ENCODE results near the gene MBD2.
A peak's percentile ranks its signal among the peaks of the same experiment; 100 is the strongest.

MBD2 gene

GRCh38 chr18:54251606-54252390, 27.3 kb upstream of the MBD2 start:
- Histone ChIP-seq H3K4me1 (ENCODE audit: control insufficient read depth, insufficient read depth, low read length) (peaks cover 18% of the 10 kb centered on the region), H3K9ac (ENCODE audit: low read depth, low read length) (no peak overlapping the region), H3K27me3 (ENCODE audit: control insufficient read depth, insufficient read depth, low read length) (no peaks in the 10 kb centered on the region), H3K9me3 (ENCODE audit: control insufficient read depth, insufficient read depth, low read length) (no peaks in the 10 kb centered on the region), H3K36me3 (ENCODE audit: control insufficient read depth, insufficient read depth, low read length) (no peaks in the 10 kb centered on the region), H3K4me3 (ENCODE audit: low read depth, low read length) (no peak overlapping the region)

DNA sequence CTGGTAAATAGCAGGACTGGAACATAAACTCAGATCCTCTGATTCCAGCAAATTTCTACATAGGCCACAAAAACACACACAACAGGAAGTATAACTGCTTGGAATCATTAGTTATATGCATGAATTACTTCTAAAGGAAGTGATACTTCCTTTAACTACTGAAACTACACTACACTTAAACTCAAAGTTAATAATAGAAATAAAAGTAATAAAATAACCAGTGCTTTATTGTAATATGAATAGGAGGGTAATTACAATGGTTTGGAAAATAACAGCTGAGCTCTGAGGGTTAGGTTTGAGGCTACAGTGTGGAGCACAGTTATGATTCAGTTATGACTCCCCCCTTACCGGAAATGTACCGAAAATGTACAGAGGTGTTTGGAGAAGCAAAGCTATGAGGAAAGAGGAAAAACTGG, 26.4 kb upstream of the MBD2 start:
- H3K4me3 ChIP-seq (ENCODE audit: low read depth, low read length), result no peak overlapping the region
- H3K36me3 ChIP-seq (ENCODE audit: control insufficient read depth, insufficient read depth, low read length), result no peaks in the 10 kb centered on the region
- no peaks in the 10 kb centered on the region for H3K9me3 ChIP-seq (ENCODE audit: control insufficient read depth, insufficient read depth, low read length)
- peaks cover 16% of the 10 kb centered on the region for H3K4me1 ChIP-seq (ENCODE audit: control insufficient read depth, insufficient read depth, low read length)
- no peak overlapping the region for H3K9ac ChIP-seq (ENCODE audit: low read depth, low read length)
- no peaks in the 10 kb centered on the region for H3K27me3 ChIP-seq (ENCODE audit: control insufficient read depth, insufficient read depth, low read length)

- Histone ChIP-seq H3K9ac (ENCODE audit: low read depth, low read length) (peak overlapping the region; percentile 5), H3K27me3 (ENCODE audit: control insufficient read depth, insufficient read depth, low read length) (no peaks in the 10 kb centered on the region), H3K36me3 (ENCODE audit: control insufficient read depth, insufficient read depth, low read length) (no peaks in the 10 kb centered on the region), H3K4me1 (ENCODE audit: control insufficient read depth, insufficient read depth, low read length) (peaks cover 14% of the 10 kb centered on the region), H3K9me3 (ENCODE audit: control insufficient read depth, insufficient read depth, low read length) (no peaks in the 10 kb centered on the region), H3K4me3 (ENCODE audit: low read depth, low read length) (no peak overlapping the region)
Observed at GRCh38 chr18:54247511-54248175, 23.2 kb upstream of the MBD2 start.

DNA sequence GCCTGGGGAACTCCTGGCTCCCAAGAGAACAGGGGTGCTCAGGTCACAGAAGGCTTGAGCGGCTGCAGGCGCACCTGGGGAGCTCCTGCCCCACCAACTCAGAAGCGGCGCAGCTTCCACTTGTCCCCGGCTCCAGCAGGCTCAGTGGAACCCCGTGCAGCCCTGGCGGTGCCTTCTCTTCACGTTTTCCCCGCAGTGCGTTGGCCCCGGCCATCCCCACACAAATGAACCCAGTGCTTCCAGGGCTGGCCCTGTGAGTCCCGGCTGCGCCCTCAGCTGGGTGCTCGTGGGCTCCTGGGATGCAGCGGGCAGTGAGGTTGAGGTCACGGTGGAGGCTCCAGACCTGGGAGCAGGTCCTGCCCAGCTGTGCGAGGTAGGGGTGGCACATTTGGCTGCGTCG, 17.9 kb upstream of the MBD2 start:
- no peak overlapping the region for H3K4me3 ChIP-seq (ENCODE audit: low read depth, low read length)

GRCh38 chr18:54241483-54241882, 17.0 kb upstream of the MBD2 start:
- peaks cover 5% of the 10 kb centered on the region for H3K4me1 ChIP-seq (ENCODE audit: control insufficient read depth, insufficient read depth, low read length)
- no peak overlapping the region for H3K4me3 ChIP-seq (ENCODE audit: low read depth, low read length)
- H3K27me3 ChIP-seq (ENCODE audit: control insufficient read depth, insufficient read depth, low read length), result no peaks in the 10 kb centered on the region
- H3K9ac ChIP-seq (ENCODE audit: low read depth, low read length), result no peak overlapping the region
- no peaks in the 10 kb centered on the region for H3K9me3 ChIP-seq (ENCODE audit: control insufficient read depth, insufficient read depth, low read length)
- H3K36me3 ChIP-seq (ENCODE audit: control insufficient read depth, insufficient read depth, low read length), result no peaks in the 10 kb centered on the region

More for the DNA sequence above, 17.9 kb upstream of the MBD2 start:
- Histone ChIP-seq H3K27me3 (ENCODE audit: control insufficient read depth, insufficient read depth, low read length) (no peaks in the 10 kb centered on the region), H3K9me3 (ENCODE audit: control insufficient read depth, insufficient read depth, low read length) (no peaks in the 10 kb centered on the region), H3K9ac (ENCODE audit: low read depth, low read length) (no peak overlapping the region), H3K36me3 (ENCODE audit: control insufficient read depth, insufficient read depth, low read length) (no peaks in the 10 kb centered on the region), H3K4me1 (ENCODE audit: control insufficient read depth, insufficient read depth, low read length) (peaks cover 7% of the 10 kb centered on the region)

- H3K4me3 ChIP-seq (ENCODE audit: low read depth, low read length), result no peak overlapping the region
- H3K9me3 ChIP-seq (ENCODE audit: control insufficient read depth, insufficient read depth, low read length), result no peaks in the 10 kb centered on the region
- H3K9ac ChIP-seq (ENCODE audit: low read depth, low read length), result no peak overlapping the region
- H3K27me3 ChIP-seq (ENCODE audit: control insufficient read depth, insufficient read depth, low read length), result no peaks in the 10 kb centered on the region
- peaks cover 5% of the 10 kb centered on the region for H3K4me1 ChIP-seq (ENCODE audit: control insufficient read depth, insufficient read depth, low read length)
- no peaks in the 10 kb centered on the region for H3K36me3 ChIP-seq (ENCODE audit: control insufficient read depth, insufficient read depth, low read length)
Observed at GRCh38 chr18:54240629-54241107, 16.2 kb upstream of the MBD2 start.

DNA sequence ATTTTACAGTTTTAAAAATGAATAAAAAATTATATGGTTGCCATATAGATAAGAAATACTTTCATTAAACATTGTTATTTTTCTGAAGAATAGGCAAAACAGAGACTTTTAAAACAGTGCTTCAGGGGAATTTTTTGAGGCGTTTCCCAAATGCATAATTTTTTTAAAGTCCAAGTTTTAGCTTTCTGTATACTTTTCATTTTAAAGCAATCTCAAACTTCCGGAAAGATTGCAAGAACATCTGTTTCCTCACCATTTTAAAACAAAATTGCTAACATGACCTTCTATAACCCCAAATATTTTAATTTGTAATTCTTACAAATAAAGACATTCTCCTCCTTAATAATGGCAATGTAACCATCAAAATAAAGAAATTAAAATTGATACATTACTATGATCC, 15.1 kb upstream of the MBD2 start:
- H3K27me3 ChIP-seq (ENCODE audit: control insufficient read depth, insufficient read depth, low read length), result no peaks in the 10 kb centered on the region
- H3K36me3 ChIP-seq (ENCODE audit: control insufficient read depth, insufficient read depth, low read length), result no peaks in the 10 kb centered on the region

GRCh38 chr18:54239091-54239490, 14.6 kb upstream of the MBD2 start:
- Histone ChIP-seq H3K36me3 (ENCODE audit: control insufficient read depth, insufficient read depth, low read length) (no peaks in the 10 kb centered on the region), H3K27me3 (ENCODE audit: control insufficient read depth, insufficient read depth, low read length) (no peaks in the 10 kb centered on the region), H3K9me3 (ENCODE audit: control insufficient read depth, insufficient read depth, low read length) (no peaks in the 10 kb centered on the region), H3K4me3 (ENCODE audit: low read depth, low read length) (no peak overlapping the region), H3K4me1 (ENCODE audit: control insufficient read depth, insufficient read depth, low read length) (no peaks in the 10 kb centered on the region), H3K9ac (ENCODE audit: low read depth, low read length) (no peak overlapping the region)

More for the DNA sequence above, 15.1 kb upstream of the MBD2 start:
- no peak overlapping the region for H3K9ac ChIP-seq (ENCODE audit: low read depth, low read length)
- H3K9me3 ChIP-seq (ENCODE audit: control insufficient read depth, insufficient read depth, low read length), result no peaks in the 10 kb centered on the region
- H3K4me3 ChIP-seq (ENCODE audit: low read depth, low read length), result no peak overlapping the region
- H3K4me1 ChIP-seq (ENCODE audit: control insufficient read depth, insufficient read depth, low read length), result no peaks in the 10 kb centered on the region

- Histone ChIP-seq H3K9ac (ENCODE audit: low read depth, low read length) (no peak overlapping the region), H3K4me3 (ENCODE audit: low read depth, low read length) (no peak overlapping the region), H3K27me3 (ENCODE audit: control insufficient read depth, insufficient read depth, low read length) (no peaks in the 10 kb centered on the region), H3K9me3 (ENCODE audit: control insufficient read depth, insufficient read depth, low read length) (no peaks in the 10 kb centered on the region), H3K36me3 (ENCODE audit: control insufficient read depth, insufficient read depth, low read length) (no peaks in the 10 kb centered on the region), H3K4me1 (ENCODE audit: control insufficient read depth, insufficient read depth, low read length) (no peaks in the 10 kb centered on the region)
Observed at GRCh38 chr18:54238173-54238936, 13.9 kb upstream of the MBD2 start.

DNA sequence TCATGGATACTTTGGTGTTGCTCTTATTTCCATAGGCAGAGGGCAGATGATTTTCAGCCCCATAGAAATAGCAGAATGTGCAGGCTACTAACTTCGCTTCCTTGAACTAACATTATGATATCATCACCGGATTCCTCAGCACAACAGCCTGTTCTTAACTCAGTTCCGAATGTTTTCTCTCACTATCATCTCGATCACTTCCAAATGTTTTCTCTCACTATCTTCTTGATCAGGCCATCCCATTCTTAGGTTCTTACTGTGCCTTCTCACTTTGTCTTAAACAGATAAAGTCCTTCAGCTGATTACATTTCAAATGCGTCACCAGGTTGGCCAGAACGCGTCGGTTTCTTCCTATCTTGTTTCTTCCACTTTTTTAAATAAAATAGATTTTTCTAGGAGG, 11.4 kb upstream of the MBD2 start:
- H3K4me1 ChIP-seq (ENCODE audit: control insufficient read depth, insufficient read depth, low read length), result no peaks in the 10 kb centered on the region
- H3K4me3 ChIP-seq (ENCODE audit: low read depth, low read length), result no peak overlapping the region
- no peak overlapping the region for H3K9ac ChIP-seq (ENCODE audit: low read depth, low read length)
- no peaks in the 10 kb centered on the region for H3K27me3 ChIP-seq (ENCODE audit: control insufficient read depth, insufficient read depth, low read length)
- H3K36me3 ChIP-seq (ENCODE audit: control insufficient read depth, insufficient read depth, low read length), result no peaks in the 10 kb centered on the region
- H3K9me3 ChIP-seq (ENCODE audit: control insufficient read depth, insufficient read depth, low read length), result no peaks in the 10 kb centered on the region

DNA sequence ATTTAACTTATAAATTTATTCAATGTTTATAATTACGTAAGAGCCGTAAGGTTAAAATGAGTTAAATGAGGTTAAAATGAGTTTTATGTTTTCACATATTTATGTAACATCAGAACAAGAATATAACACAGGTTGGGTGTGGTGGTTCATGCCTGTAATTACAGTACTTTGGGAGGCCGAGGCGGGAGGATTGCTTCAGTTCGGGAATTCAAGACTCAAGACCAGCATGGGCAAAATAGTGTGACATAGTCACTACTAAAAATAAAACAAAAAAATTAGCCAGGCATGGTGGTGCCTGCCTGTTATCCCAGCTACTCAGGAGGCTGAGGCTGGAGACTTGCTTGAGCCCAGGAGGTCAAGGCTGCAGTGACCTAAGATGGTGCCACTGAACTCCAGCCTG, 9.3 kb upstream of the MBD2 start:
- no peak overlapping the region for H3K4me3 ChIP-seq (ENCODE audit: low read depth, low read length)
- no peaks in the 10 kb centered on the region for H3K36me3 ChIP-seq (ENCODE audit: control insufficient read depth, insufficient read depth, low read length)
- H3K9me3 ChIP-seq (ENCODE audit: control insufficient read depth, insufficient read depth, low read length), result no peaks in the 10 kb centered on the region
- H3K9ac ChIP-seq (ENCODE audit: low read depth, low read length), result no peak overlapping the region
- no peaks in the 10 kb centered on the region for H3K4me1 ChIP-seq (ENCODE audit: control insufficient read depth, insufficient read depth, low read length)
- H3K27me3 ChIP-seq (ENCODE audit: control insufficient read depth, insufficient read depth, low read length), result no peaks in the 10 kb centered on the region

Measured in iPS-15b (cell line).